HG03108 (cell line): Measurements from ENCODE around the gene DDOST.

Source experiments
- ATAC-seq: cut with Tn5 transposase; IDR thresholded peaks from one replicate; pipeline ENCODE4 v1.9.1; 2021; ENCODE audit warnings: moderate library complexity; ENCODE audit not compliant: unreplicated experiment

The DDOST gene

GRCh38 chr1:20663365-20663764 is 2.2 kb upstream of the DDOST start:
- ATAC-seq, result no peak

- ATAC-seq, result no peak
Measured at GRCh38 chr1:20662110-20662475, 924 bp upstream of the DDOST start.

- ATAC-seq, result no peak
Measured at GRCh38 chr1:20660847-20661206, 342 bp downstream of the DDOST start.

GRCh38 chr1:20660363-20660762 is 806 bp downstream of the DDOST start:
- no peak for ATAC-seq

GRCh38 chr1:20658166-20658915 is 2.8 kb downstream of the DDOST start:
- no peak for ATAC-seq

- no peak for ATAC-seq
Measured at GRCh38 chr1:20657024-20657423, 4.1 kb downstream of the DDOST start.

- ATAC-seq, result no peak
Measured at GRCh38 chr1:20654104-20654690, 7.0 kb downstream of the DDOST start.

- no peak for ATAC-seq
Measured at GRCh38 chr1:20652300-20652699, 8.9 kb downstream of the DDOST start.

GRCh38 chr1:20648946-20649345 is 12.2 kb downstream of the DDOST start:
- no peak for ATAC-seq

- ATAC-seq, result no peak
Measured at GRCh38 chr1:20648438-20648837, 12.7 kb downstream of the DDOST start.

GRCh38 chr1:20645414-20645813 is 15.8 kb downstream of the DDOST start:
- no peak for ATAC-seq

- no peak for ATAC-seq
Measured at GRCh38 chr1:20644416-20644815, 16.8 kb downstream of the DDOST start.

- no peak for ATAC-seq
Measured at GRCh38 chr1:20643080-20643479, 18.1 kb downstream of the DDOST start.

- ATAC-seq, result no peak
Measured at GRCh38 chr1:20641975-20642374, 19.2 kb downstream of the DDOST start.

GRCh38 chr1:20640183-20640597 is 21.0 kb downstream of the DDOST start:
- ATAC-seq, result no peak

GRCh38 chr1:20636785-20637347 is 24.3 kb downstream of the DDOST start:
- no peak for ATAC-seq

GRCh38 chr1:20634594-20635084 is 26.5 kb downstream of the DDOST start:
- no peak for ATAC-seq

- no peak for ATAC-seq
Measured at GRCh38 chr1:20634065-20634593, 27.0 kb downstream of the DDOST start.

GRCh38 chr1:20633190-20634064 is 27.7 kb downstream of the DDOST start, which contains the start of gene PINK1:
TSS of gene PINK1 (plus strand) at chr1:20633458. CDS start at chr1:20633549, 91 bp downstream.
- no peak for ATAC-seq

- no peak for ATAC-seq
Measured at GRCh38 chr1:20632386-20632785, 28.8 kb downstream of the DDOST start.

- ATAC-seq, result no peak
Measured at GRCh38 chr1:20630729-20631128, 30.4 kb downstream of the DDOST start.
